HG03095 (cell line): Measurements from ENCODE around the gene GPR108.

ENCODE experiments used
- ATAC-seq: cut with Tn5 transposase; IDR thresholded peaks from one replicate; pipeline ENCODE4 v1.9.1; 2021; ENCODE audit warnings: moderate library complexity; ENCODE audit not compliant: unreplicated experiment

Gene GPR108

GRCh38 chr19:6737873-6738786 is 750 bp upstream of the GPR108 start:
- no peak for ATAC-seq

GRCh38 chr19:6736917-6737283 is 480 bp downstream of the GPR108 start:
- ATAC-seq = no peak

- ATAC-seq = no peak
These were observed 1.0 kb downstream of the GPR108 start for GRCh38 chr19:6736169-6736916.

- ATAC-seq = no peak
These were observed 2.0 kb downstream of the GPR108 start for GRCh38 chr19:6735181-6735911.

GRCh38 chr19:6734096-6734696 is 3.2 kb downstream of the GPR108 start:
- no peak for ATAC-seq

GRCh38 chr19:6733338-6734095 is 3.9 kb downstream of the GPR108 start:
- ATAC-seq = no peak

GRCh38 chr19:6732803-6733337 is 4.5 kb downstream of the GPR108 start:
- ATAC-seq = no peak

- no peak for ATAC-seq
These were observed 5.6 kb downstream of the GPR108 start for GRCh38 chr19:6731822-6732221.

- ATAC-seq = no peak
These were observed 6.3 kb downstream of the GPR108 start for GRCh38 chr19:6730941-6731670.

- ATAC-seq = no peak
These were observed 7.1 kb downstream of the GPR108 start for GRCh38 chr19:6730153-6730804.

GRCh38 chr19:6729573-6730152 is 7.7 kb downstream of the GPR108 start:
- ATAC-seq = no peak

GRCh38 chr19:6728346-6728745 is 9.0 kb downstream of the GPR108 start:
- no peak for ATAC-seq

- no peak for ATAC-seq
These were observed 11.7 kb downstream of the GPR108 start for GRCh38 chr19:6725513-6726231.

- ATAC-seq = no peak
These were observed 12.5 kb downstream of the GPR108 start for GRCh38 chr19:6724631-6725492.

- ATAC-seq = no peak
These were observed 13.6 kb downstream of the GPR108 start for GRCh38 chr19:6723738-6724137.

GRCh38 chr19:6723108-6723618 is 14.2 kb downstream of the GPR108 start:
- ATAC-seq = no peak

- no peak for ATAC-seq
These were observed 15.6 kb downstream of the GPR108 start for GRCh38 chr19:6721773-6722172.
